Fibroblast of mammary gland (primary cell): ENCODE results near the gene COX5A.

Experiments used
- DNase-seq: peaks from one replicate; pipeline ENCODE4 v3.0.0-alpha.2; 2010; ENCODE audit warnings: low read depth
- H3K4me3 ChIP-seq: 2 replicates; pipeline ENCODE4 v1.5.1; 2011; ENCODE audit warnings: low read depth, mild to moderate bottlenecking, low read length, moderate library complexity; ENCODE audit not compliant: control insufficient read depth
- TF ChIP-seq, protein P1 (sequence below): conservative IDR thresholded peaks from 2 replicates; pipeline ENCODE4 v1.5.1; 2011; ENCODE audit warnings: low read depth, low read length, inconsistent platforms; ENCODE audit not compliant: control insufficient read depth, insufficient read depth

COX5A gene

DNA sequence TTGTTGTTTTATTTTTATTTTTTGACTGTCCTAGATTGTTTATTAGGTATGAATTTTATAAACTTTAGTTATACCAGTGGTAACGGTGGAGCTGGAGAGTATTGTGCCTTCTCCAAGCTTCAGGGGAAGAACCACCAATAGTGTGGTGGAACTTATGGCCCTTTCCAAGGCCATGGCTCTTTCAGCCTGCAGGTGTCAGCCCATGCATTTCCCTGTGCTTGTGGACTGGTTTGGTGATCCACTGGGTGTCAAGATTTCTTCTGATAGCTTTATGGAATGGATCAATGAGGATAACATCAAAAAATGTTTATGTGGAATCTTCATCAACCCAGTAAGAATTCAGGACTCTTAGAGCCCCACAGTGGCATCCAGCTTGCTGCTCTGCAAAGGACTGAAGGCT lies 38.3 kb upstream of the COX5A start:
- TF ChIP-seq, protein P1, sequence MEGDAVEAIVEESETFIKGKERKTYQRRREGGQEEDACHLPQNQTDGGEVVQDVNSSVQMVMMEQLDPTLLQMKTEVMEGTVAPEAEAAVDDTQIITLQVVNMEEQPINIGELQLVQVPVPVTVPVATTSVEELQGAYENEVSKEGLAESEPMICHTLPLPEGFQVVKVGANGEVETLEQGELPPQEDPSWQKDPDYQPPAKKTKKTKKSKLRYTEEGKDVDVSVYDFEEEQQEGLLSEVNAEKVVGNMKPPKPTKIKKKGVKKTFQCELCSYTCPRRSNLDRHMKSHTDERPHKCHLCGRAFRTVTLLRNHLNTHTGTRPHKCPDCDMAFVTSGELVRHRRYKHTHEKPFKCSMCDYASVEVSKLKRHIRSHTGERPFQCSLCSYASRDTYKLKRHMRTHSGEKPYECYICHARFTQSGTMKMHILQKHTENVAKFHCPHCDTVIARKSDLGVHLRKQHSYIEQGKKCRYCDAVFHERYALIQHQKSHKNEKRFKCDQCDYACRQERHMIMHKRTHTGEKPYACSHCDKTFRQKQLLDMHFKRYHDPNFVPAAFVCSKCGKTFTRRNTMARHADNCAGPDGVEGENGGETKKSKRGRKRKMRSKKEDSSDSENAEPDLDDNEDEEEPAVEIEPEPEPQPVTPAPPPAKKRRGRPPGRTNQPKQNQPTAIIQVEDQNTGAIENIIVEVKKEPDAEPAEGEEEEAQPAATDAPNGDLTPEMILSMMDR = peak; percentile 3
- no peak for DNase-seq
- H3K4me3 ChIP-seq = no peak overlapping the region

DNA sequence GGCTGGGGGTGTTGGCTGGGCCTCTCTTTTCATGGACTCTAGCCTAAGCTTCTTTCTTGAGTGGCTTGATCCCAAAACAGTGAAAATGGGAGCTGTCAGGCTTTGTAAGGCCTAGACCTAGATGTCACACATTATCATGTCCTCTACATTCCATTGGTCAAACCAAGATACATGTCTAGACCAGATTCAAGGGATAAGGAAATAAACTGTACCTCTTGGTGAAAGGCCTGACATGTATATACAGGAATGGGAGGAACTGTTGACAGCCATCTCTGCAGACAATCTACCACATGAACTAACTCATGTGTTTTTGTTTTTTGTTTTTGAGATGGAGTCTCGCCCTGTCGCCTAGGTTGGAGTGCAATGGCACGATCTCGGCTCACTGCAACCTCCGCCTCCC lies 29.8 kb upstream of the COX5A start:
- DNase-seq = no peak
- TF ChIP-seq, protein P1 = no peak
- H3K4me3 ChIP-seq = no peak overlapping the region

DNA sequence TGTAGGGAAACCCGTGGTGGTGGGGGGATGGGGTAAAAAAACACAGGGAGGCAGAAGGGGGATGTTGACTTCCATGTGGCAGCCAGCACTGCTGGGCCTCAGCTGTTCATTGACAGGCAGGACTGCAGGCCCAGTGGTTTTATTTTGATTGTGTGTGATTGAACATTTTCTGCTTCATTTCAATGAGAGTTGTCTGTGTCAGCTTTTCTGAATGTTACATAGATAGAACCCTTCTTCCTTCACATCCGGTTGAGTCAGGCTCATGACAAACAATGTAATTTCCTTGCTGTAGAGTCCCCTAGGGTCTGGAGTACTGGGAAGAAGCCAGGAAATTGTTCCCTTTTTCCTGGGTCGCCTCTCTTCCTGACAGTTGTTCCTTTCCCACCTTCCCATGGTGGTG lies 26.9 kb upstream of the COX5A start:
- no peak overlapping the region for H3K4me3 ChIP-seq
- TF ChIP-seq, protein P1 = no peak
- DNase-seq = peak; percentile 68

DNA sequence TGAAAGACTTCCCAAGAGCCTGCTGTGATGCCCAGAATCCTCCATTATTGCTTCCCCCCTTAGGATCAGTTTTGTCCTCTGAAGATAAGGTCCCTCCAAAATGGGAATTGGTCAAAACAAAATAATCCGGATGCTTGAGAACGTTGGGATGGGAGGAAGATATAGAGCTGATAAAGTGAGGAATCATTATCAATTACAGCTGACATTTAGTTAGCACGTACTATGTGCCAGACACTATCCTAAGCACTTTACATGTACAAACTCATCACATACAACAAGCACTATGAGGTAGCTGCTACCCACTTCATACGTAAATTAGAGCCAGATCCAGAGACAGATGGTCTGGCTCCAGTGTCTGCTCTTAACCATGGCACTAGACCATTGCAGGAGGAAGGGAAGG lies 25.3 kb upstream of the COX5A start:
- TF ChIP-seq, protein P1 = no peak
- H3K4me3 ChIP-seq = no peak overlapping the region
- no peak for DNase-seq

DNA sequence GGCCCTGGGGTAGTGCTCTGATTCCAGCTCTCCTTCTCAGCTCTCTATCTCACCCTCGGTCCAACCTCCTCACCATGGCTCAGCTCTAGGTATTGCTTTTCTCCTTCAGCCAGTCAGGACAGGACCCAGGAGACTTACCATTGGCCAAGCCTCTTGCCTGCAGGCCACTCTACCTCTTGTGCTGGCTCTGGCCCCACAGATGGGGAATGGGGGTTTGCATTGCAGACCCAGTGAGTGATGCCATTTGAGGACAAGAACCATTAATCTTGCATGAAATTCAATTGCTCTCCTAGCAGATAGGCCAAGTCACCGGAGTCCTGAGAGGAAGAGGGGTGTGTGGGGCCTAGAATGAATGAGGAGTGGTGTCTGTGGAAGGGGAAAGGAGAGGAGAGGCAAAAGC lies 24.8 kb upstream of the COX5A start:
- DNase-seq = no peak
- no peak overlapping the region for H3K4me3 ChIP-seq
- TF ChIP-seq, protein P1 = no peak

DNA sequence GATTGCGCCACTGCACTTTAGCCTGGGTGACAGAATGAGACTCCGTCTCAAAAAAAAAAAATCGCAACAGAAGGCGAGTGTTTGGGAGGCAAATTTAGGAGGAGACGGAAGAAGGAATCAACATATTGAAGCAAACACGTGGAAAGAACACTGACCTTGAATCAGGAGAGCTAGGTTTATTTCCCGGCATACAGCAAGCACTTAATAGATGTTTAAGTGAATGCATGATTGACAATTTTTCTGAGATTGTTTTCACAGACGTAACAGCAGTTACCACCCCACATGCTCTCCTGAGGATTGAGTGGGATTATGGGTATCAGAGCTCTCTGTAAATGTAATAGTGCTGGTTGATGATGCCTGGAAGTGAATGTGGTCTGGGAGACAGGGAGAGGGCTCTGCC lies 24.3 kb upstream of the COX5A start:
- DNase-seq = no peak
- TF ChIP-seq, protein P1 = no peak
- no peak overlapping the region for H3K4me3 ChIP-seq

DNA sequence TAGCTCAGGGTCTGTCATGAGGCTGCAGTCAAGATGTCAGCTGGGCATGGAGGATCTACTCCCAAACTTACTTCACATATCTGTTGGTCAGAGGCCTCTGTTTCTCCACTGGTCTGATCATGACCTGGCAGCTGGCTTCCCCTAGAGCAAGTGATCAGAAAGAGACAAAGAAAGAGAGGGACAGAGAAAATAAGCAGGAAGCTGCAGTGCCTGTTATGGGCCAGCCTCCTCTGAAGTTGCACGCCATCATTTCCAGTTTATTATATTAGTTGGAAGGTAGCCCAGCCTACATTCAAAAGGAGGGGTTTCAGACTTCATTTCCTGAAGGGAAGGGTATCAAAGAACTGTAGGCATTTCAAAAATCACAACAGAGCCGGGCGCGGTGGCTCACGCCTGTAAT lies 23.7 kb upstream of the COX5A start:
- TF ChIP-seq, protein P1 = no peak
- H3K4me3 ChIP-seq = no peak overlapping the region
- DNase-seq = no peak
